ENCODE data around the gene ADPRH. TPM values are rescaled to one million over a fixed set of nuclear protein-coding genes. Genes with fewer than 3 reads are reported as not detected.
"Not testable (repeated sequence)": the region's sequence is repeated elsewhere in the genome, so short reads cannot be mapped to it uniquely, and the experiment has no call there.

Gene ADPRH
- total RNA-seq, 4 donors from 2014 or later = 1.3 to 3.9 (median 2.3) TPM

DNA sequence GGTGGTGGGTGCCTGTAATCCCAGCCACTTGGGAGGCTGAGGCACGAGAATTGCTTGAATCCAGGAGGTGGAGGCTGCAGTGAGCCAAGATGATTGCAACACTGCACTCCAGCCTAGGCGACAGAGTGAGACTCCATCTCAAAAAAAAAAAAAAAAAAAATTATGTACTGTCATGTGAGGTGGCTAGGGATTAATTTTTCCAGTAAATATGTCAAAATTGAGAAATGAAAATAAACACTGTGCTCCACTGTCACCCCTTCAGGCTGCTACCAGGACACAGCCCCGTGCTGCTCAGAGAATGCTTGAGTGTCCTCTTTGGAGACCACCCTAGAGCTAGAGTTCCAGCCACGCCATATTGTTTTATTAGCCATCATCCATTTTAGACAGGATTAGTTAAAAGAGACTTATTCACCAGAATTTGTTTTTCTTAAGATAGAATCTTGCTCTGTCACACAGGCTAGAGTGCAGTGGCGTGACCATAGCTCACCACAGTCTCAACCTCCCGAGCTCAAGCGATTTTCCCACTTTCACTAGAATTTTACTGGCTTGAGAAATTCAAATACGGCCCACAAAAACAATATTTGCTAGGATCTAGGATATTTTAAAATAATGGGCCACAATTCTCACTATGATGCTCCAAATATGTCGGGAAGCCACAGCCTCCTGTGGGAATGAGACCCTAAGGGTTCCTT is 20.5 kb upstream of the ADPRH start:
- Histone ChIP-seq H3K4me3 (no peak overlapping the region), H3K36me3 (no peaks in the 10 kb centered on the region), H3K9me3 (no peaks in the 10 kb centered on the region), H3K4me1 (no peaks in the 10 kb centered on the region), H3K27me3 (no peaks in the 10 kb centered on the region), H3K27ac (no peak overlapping the region)
- TF ChIP-seq EP300 (IDR thresholded peaks at IDR 0.05) = no peak
- TF ChIP-seq POLR2AphosphoS5 (IDR thresholded peaks at IDR 0.05) = no peak
- no peak for TF ChIP-seq CTCF (IDR thresholded peaks at IDR 0.05)
- TF ChIP-seq POLR2A (IDR thresholded peaks at IDR 0.05) = no peak
- DNase-seq (ENCODE audit: low spot score in 2 of 2) = no peak
- 88% methylated on average over 9 of the region's 9 CpGs for WGBS

- no peak within 1 kb of the TSS for H3K4me3 ChIP-seq
- WGBS = 40% methylated on average over 7 of the region's 7 CpGs
- H3K36me3 ChIP-seq = no peaks in the 10 kb centered on the region
- H3K9me3 ChIP-seq = no peaks in the 10 kb centered on the region
- no peak within 1 kb of the TSS for H3K27ac ChIP-seq
- H3K4me1 ChIP-seq = no peaks in the 10 kb centered on the region
- H3K27me3 ChIP-seq = no peaks in the 10 kb centered on the region
- no peak for TF ChIP-seq CTCF (IDR thresholded peaks at IDR 0.05)
- no peak for DNase-seq (ENCODE audit: low spot score in 2 of 2)
These were observed 19.8 kb upstream of the ADPRH start, which contains the start of gene CD80 for GRCh38 chr3:119559441-119559963. CD80 (minus strand) TSS chr3:119559614; CDS start chr3:119557728, 1,886 bp downstream.

- WGBS = 65% methylated on average over 5 of the region's 5 CpGs
- H3K4me3 ChIP-seq = no peak overlapping the region
- TF ChIP-seq EP300 (IDR thresholded peaks at IDR 0.05) (no peak), CTCF (IDR thresholded peaks at IDR 0.05) (no peak), POLR2A (IDR thresholded peaks at IDR 0.05) (no peak), POLR2AphosphoS5 (IDR thresholded peaks at IDR 0.05) (no peak)
- no peaks in the 10 kb centered on the region for H3K9me3 ChIP-seq
- H3K27me3 ChIP-seq = no peaks in the 10 kb centered on the region
- DNase-seq (ENCODE audit: low spot score in 2 of 2) = no peak
- H3K4me1 ChIP-seq = no peaks in the 10 kb centered on the region
- no peaks in the 10 kb centered on the region for H3K36me3 ChIP-seq
- no peak overlapping the region for H3K27ac ChIP-seq
These were observed 19.1 kb upstream of the ADPRH start for GRCh38 chr3:119560160-119560559.

DNA sequence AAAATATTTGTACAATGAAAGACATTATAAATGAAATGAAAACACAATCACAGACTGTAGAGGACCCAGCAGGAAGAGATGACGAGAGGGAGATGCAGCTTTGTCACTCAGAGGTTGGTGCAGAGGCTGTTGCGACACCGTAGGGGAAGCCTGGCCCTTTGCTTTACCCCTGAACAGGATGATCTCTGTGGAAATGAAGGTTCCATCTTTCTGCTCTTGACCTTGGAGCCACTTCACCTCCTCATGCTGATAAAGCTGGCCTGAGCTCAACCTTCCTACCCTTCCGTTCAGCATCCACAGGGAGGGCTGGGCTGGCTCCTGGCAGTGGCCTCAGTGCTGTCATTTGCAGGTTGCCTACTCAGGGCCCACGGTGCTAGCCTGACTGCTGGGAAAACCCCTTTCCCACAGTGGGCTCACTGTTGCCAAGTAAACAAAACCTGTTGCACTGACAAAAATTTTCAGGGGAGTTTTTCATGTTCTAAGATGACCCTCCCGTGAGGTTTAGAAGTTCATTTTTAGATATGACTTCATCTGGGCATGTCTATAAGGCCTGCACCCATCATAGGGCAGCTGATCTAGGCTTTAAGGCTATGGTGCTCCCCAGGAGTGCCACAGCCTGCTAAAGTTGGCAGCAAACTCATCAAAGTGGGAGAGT is 16.9 kb upstream of the ADPRH start:
- Histone ChIP-seq H3K4me1 (no peaks in the 10 kb centered on the region), H3K9me3 (no peaks in the 10 kb centered on the region), H3K36me3 (no peaks in the 10 kb centered on the region), H3K4me3 (no peak overlapping the region), H3K27ac (no peak overlapping the region), H3K27me3 (no peaks in the 10 kb centered on the region)
- TF ChIP-seq POLR2AphosphoS5 (IDR thresholded peaks at IDR 0.05) = no peak
- TF ChIP-seq CTCF (IDR thresholded peaks at IDR 0.05) = no peak
- no peak for TF ChIP-seq EP300 (IDR thresholded peaks at IDR 0.05)
- TF ChIP-seq POLR2A (IDR thresholded peaks at IDR 0.05) = no peak
- no peak for DNase-seq (ENCODE audit: low spot score in 2 of 2)
- WGBS = 44% methylated on average over 6 of the region's 6 CpGs

DNA sequence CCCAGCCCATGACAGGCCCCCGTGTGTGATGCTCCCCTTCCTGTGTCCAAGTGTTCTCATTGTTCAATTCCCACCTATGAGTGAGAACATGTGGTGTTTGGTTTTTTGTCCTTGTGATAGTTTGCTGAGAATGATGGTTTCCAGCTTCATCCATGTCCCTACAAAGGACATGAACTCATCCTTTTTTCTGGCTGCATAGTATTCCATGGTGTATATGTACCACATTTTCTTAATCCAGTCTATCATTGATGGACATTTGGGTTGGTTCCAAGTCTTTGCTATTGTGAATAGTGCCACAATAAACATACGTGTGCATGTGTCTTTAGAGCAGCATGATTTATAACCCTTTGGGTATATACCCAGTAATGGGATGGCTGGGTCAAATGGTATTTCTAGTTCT is 16.0 kb upstream of the ADPRH start:
- 100% methylated on average over 2 of the region's 2 CpGs for WGBS
- not testable (repeated sequence) for H3K9me3 ChIP-seq; H3K4me3 ChIP-seq; DNase-seq (ENCODE audit: low spot score in 2 of 2); H3K27me3 ChIP-seq; H3K27ac ChIP-seq; H3K4me1 ChIP-seq; H3K36me3 ChIP-seq

Data from suprapubic skin (tissue), 4 donors.